GM18498 (cell line): ENCODE measurements around the gene MAX.
A peak's percentile ranks its signal among the peaks of the same experiment; 100 is the strongest.
"Not testable (repeated sequence)": the region's sequence is repeated elsewhere in the genome, so short reads cannot be mapped to it uniquely, and the experiment has no call there.

ENCODE experiments used
- ATAC-seq: cut with Tn5 transposase; IDR thresholded peaks from one replicate; pipeline ENCODE4 v1.9.1; 2021; ENCODE audit warnings: mild to moderate bottlenecking, moderate library complexity; ENCODE audit not compliant: unreplicated experiment

MAX gene

GRCh38 chr14:65106316-65106715 is 4.0 kb upstream of the MAX start:
- ATAC-seq = no peak

GRCh38 chr14:65104791-65105190 is 2.5 kb upstream of the MAX start:
- no peak for ATAC-seq

- ATAC-seq = no peak
These were observed 938 bp upstream of the MAX start for GRCh38 chr14:65103150-65103760.

GRCh38 chr14:65101631-65102440 is 481 bp downstream of the MAX start:
- peak; percentile 5 for ATAC-seq

GRCh38 chr14:65100922-65101541 is 1.3 kb downstream of the MAX start:
- no peak for ATAC-seq

- ATAC-seq = no peak
These were observed 3.7 kb downstream of the MAX start for GRCh38 chr14:65098586-65098985.

GRCh38 chr14:65096323-65097089 is 5.8 kb downstream of the MAX start:
- ATAC-seq = no peak

- ATAC-seq = no peak
These were observed 6.6 kb downstream of the MAX start for GRCh38 chr14:65095633-65096205.

- no peak for ATAC-seq
These were observed 10.0 kb downstream of the MAX start for GRCh38 chr14:65092349-65092748.

GRCh38 chr14:65087835-65088234 is 14.5 kb downstream of the MAX start:
- not testable (repeated sequence) for ATAC-seq

GRCh38 chr14:65086686-65087085 is 15.6 kb downstream of the MAX start:
- ATAC-seq = not testable (repeated sequence)

- ATAC-seq = no peak
These were observed 17.5 kb downstream of the MAX start for GRCh38 chr14:65084554-65085505.

- no peak for ATAC-seq
These were observed 19.4 kb downstream of the MAX start for GRCh38 chr14:65082930-65083329.

- ATAC-seq = no peak
These were observed 21.2 kb downstream of the MAX start for GRCh38 chr14:65080960-65081747.

- no peak for ATAC-seq
These were observed 22.5 kb downstream of the MAX start for GRCh38 chr14:65079768-65080167.

- no peak for ATAC-seq
These were observed 23.1 kb downstream of the MAX start for GRCh38 chr14:65079201-65079600.

- no peak for ATAC-seq
These were observed 25.0 kb downstream of the MAX start for GRCh38 chr14:65077318-65077717.

GRCh38 chr14:65075628-65076325 is 26.5 kb downstream of the MAX start:
- no peak for ATAC-seq
